Colonic mucosa (tissue), 4 donors: ENCODE results near the gene RPP21. TPM values are rescaled to one million over a fixed set of nuclear protein-coding genes. Genes with fewer than 3 reads are reported as not detected.

ENCODE experiments used
- DNase-seq: peaks from one replicate; pipeline ENCODE4 v3.0.0-alpha.2; 2020
- H3K27ac ChIP-seq: fragments of 200-600 bp; one replicate; pipeline ENCODE4 v1.8.0; 2021
- H3K27me3 ChIP-seq: fragments of 200-600 bp; one replicate; pipeline ENCODE4 v1.8.0; 2021
- H3K36me3 ChIP-seq: fragments of 200-600 bp; one replicate; pipeline ENCODE4 v1.8.0; 2021
- H3K4me1 ChIP-seq: fragments of 200-600 bp; one replicate; pipeline ENCODE4 v1.8.0; 2021; ENCODE audit warnings: mild to moderate bottlenecking
- H3K4me3 ChIP-seq: fragments of 200-600 bp; one replicate; pipeline ENCODE4 v1.8.0; 2021
- H3K9ac ChIP-seq, 2 donors: one replicate each; pipeline ENCODE4 v1.7.0; 2013; ENCODE audit warnings: control low read depth in 2 of 2, low read depth in 2 of 2, low read length in 2 of 2
- H3K9me3 ChIP-seq: fragments of 200-600 bp; one replicate; pipeline ENCODE4 v1.8.0; 2021
- intact Hi-C: fragments of 100-400 bp; cut with DNase I; formaldehyde crosslinking; loops from one replicate; pipeline ENCODE4 v1.14.1; 2022
- total RNA-seq, 2 donors: library from RNA; stranded (reverse); fragmentation: NEBNext Ultra II Directional in 1 of 2; extraction: Animal tissue kit (Norgen Biotek cat#: 25700) in 1 of 2; gene quantifications; one replicate each; pipeline ENCODE4 v1.2.1, GENCODE V29; 2021
- TF ChIP-seq, protein P1 (sequence below): fragments of 200-600 bp; IDR thresholded peaks from one replicate; pipeline ENCODE4 v1.8.0; 2022; ENCODE audit warnings: antibody characterized with exemption, mild to moderate bottlenecking
- donor health status: healthy.
- donor health status: DM: no; HTN: no; CAD: no.
- donor health status: DM: no; HTN: no; CAD: no.

Gene RPP21
- total RNA-seq, 2 donors from 2014 or later, result 41.7 to 60.3 TPM

DNA sequence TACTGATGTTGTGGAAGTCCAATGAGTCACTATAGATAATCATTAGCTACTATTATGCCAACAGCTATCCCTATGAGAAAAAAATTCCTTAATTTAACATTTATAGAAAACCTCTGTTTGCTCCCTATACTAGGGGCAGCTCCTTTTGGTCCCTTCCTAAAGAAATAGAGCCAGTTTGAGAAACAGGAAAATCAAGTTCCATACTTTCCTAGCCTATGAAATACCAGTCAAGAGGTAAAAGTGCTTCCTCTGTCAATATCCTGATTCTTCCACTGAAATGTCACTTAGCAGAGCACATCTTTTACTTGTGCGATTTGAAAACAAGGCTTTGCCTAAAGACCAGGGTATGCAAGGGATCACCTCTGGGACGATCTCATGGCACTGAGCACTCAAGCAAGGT, 32.7 kb upstream of the RPP21 start:
- intact Hi-C loops, result no loop called here
- DNase-seq, result no peak
- Histone ChIP-seq H3K27me3 (no peaks in the 10 kb centered on the region), H3K27ac (no peak overlapping the region), H3K4me3 (no peak overlapping the region), H3K36me3 (no peaks in the 10 kb centered on the region), H3K9me3 (no peaks in the 10 kb centered on the region), H3K4me1 (no peaks in the 10 kb centered on the region), H3K9ac (no peak overlapping the region)
- TF ChIP-seq, protein P1, sequence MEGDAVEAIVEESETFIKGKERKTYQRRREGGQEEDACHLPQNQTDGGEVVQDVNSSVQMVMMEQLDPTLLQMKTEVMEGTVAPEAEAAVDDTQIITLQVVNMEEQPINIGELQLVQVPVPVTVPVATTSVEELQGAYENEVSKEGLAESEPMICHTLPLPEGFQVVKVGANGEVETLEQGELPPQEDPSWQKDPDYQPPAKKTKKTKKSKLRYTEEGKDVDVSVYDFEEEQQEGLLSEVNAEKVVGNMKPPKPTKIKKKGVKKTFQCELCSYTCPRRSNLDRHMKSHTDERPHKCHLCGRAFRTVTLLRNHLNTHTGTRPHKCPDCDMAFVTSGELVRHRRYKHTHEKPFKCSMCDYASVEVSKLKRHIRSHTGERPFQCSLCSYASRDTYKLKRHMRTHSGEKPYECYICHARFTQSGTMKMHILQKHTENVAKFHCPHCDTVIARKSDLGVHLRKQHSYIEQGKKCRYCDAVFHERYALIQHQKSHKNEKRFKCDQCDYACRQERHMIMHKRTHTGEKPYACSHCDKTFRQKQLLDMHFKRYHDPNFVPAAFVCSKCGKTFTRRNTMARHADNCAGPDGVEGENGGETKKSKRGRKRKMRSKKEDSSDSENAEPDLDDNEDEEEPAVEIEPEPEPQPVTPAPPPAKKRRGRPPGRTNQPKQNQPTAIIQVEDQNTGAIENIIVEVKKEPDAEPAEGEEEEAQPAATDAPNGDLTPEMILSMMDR, result no peak

DNA sequence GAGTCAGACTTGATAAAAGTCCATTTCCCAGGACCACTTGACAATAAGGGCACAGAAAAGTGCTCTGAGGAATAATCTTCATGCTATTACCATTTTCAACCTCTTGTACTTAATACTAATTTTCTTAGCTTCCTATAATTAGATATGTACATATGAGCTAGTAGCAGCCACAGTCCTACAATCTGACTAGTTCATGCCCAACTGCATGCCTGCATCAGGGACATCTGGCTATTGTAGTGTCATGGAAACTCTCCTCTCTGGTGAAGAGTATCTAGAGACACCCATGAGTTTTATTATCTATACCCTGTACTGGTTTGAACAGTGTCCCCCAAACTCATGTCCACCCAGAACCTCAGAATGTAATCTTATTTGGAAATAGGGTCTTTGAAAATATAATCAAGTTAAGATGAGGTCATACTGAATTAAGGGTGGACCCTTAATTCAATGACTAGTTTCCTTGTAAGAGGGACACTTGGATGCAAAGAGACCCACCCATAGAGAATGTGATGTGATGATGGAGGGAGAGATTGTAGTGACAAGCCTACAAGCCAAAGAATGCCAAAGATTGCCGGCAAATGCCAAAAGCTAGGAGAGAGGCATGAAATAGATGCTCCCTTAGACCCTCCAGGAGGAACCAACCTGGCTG, 32.2 kb upstream of the RPP21 start:
- no peak overlapping the region for H3K27ac ChIP-seq
- no peaks in the 10 kb centered on the region for H3K36me3 ChIP-seq
- H3K4me3 ChIP-seq, result no peak overlapping the region
- H3K9me3 ChIP-seq, result no peaks in the 10 kb centered on the region
- peaks cover 5% of the 10 kb centered on the region for H3K4me1 ChIP-seq
- H3K9ac ChIP-seq, result no peak overlapping the region
- no peak for DNase-seq
- H3K27me3 ChIP-seq, result no peaks in the 10 kb centered on the region
- TF ChIP-seq, protein P1, result no peak
- intact Hi-C loops, result no loop called here

DNA sequence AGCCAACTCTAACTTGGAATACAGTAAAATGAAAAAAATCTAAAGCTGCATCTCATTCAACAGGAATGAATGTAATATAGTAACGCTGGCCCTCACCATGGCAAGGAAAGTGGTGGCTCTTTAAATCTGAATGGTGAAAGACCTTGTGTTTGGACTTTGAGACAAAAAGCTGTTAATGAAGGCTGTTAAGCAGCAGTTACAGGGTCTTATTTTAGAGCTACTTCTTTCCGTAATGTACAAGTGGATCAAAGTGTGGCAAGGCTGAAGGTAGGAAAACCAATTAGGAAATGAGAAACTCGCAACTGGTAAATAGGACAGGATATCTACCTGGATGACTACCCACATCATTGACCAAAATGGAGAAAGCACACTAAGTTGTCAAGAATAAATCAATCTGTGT, 29.8 kb upstream of the RPP21 start:
- DNase-seq, result no peak
- no peaks in the 10 kb centered on the region for H3K36me3 ChIP-seq
- no peaks in the 10 kb centered on the region for H3K27me3 ChIP-seq
- no peak overlapping the region for H3K27ac ChIP-seq
- peaks cover 8% of the 10 kb centered on the region for H3K4me1 ChIP-seq
- TF ChIP-seq, protein P1, result no peak
- no peak overlapping the region for H3K9ac ChIP-seq
- intact Hi-C loops, result no loop called here
- H3K4me3 ChIP-seq, result no peak overlapping the region
- H3K9me3 ChIP-seq, result no peaks in the 10 kb centered on the region

DNA sequence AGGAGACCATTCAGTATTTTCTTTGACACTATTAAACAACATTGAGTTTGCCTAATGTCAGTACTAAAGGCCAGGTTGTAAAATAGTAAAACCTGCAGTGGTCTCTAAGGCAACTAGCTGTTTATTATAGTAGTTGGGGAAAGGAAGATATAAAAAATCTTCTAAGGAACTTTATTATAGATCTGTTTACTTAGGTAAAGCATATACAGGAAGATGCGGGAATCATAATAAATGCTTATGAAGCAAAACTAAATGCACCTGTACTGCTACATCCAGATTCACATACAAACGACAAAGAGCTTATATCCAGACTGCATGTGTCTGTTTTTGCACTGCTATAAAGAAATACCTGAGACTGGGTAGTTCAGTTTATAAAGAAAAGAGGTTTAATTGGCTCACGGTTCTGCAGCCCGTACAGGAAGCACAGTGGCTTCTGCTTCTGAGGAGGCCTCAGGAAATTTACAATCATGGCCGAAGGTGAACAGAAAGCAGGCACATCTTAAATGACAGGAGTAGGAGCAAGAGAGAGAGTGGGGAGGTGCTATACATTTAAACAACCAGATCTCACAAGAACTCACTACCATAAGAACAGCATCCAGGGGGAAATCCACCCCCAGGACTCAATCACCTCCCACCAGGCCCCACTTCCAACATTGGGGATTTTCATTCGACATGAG, 26.9 kb upstream of the RPP21 start:
- H3K36me3 ChIP-seq, result no peaks in the 10 kb centered on the region
- H3K4me1 ChIP-seq, result peaks cover 8% of the 10 kb centered on the region
- H3K27me3 ChIP-seq, result no peaks in the 10 kb centered on the region
- intact Hi-C loops, result no loop called here
- no peak overlapping the region for H3K9ac ChIP-seq
- TF ChIP-seq, protein P1, result no peak
- H3K4me3 ChIP-seq, result no peak overlapping the region
- no peak for DNase-seq
- H3K27ac ChIP-seq, result no peak overlapping the region
- H3K9me3 ChIP-seq, result no peaks in the 10 kb centered on the region

DNA sequence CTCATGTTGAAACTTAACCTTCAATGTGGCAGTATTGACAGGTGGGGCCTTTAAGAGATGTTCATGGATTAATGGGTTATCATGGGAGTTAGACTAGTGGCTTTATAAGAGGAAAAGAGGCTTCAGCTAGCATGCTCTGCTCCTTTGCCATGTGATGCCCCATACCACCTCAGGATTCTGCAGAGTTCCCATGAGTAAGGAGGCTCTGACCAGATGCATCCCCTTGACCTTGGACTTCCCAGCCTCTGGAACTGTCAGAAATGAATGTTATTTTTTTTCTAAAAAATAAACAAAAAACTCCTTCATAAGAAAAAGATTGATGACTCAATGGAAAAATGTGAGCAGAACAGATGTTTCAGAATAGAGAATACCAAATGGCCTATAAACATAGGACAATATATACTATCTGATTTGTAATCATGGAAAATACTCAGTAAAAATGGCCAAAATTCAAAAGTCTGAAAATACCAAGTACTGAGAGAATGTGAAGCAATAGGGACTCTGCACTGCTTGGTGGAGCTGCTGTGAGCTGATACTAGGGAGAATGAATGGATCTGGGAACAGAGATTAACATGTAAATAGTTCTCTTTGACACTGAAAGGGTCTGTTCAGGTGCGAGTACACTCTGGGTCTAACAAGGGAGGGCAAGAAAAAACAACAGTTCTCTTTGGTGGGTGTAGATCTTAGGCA, 25.7 kb upstream of the RPP21 start:
- Histone ChIP-seq H3K9ac (no peak overlapping the region), H3K4me1 (peaks cover 8% of the 10 kb centered on the region), H3K27ac (no peak overlapping the region), H3K27me3 (no peaks in the 10 kb centered on the region), H3K9me3 (no peaks in the 10 kb centered on the region), H3K4me3 (no peak overlapping the region), H3K36me3 (no peaks in the 10 kb centered on the region)
- TF ChIP-seq, protein P1, result no peak
- DNase-seq, result no peak
- intact Hi-C loops, result no loop called here
